Measurements from ENCODE around the gene ACOX1.

ACOX1 gene

GRCh38 chr17:75917141-75917916 lies 61.6 kb downstream of the ACOX1 start:
- H3K9me2 ChIP-seq (replicated peaks; ENCODE audit: control insufficient read depth, low read length), result no peaks in the 10 kb centered on the region
- no peaks in the 10 kb centered on the region for H3K79me2 ChIP-seq (ENCODE audit: control insufficient read depth, low read length)
- no peaks in the 10 kb centered on the region for H3K27me3 ChIP-seq (ENCODE audit: control insufficient read depth, low read length)
- H3K36me3 ChIP-seq (ENCODE audit: control insufficient read depth, low read length), result peaks cover 5% of the 10 kb centered on the region; the same call in 1 of the 2 replicates
- TF ChIP-seq, protein P1, sequence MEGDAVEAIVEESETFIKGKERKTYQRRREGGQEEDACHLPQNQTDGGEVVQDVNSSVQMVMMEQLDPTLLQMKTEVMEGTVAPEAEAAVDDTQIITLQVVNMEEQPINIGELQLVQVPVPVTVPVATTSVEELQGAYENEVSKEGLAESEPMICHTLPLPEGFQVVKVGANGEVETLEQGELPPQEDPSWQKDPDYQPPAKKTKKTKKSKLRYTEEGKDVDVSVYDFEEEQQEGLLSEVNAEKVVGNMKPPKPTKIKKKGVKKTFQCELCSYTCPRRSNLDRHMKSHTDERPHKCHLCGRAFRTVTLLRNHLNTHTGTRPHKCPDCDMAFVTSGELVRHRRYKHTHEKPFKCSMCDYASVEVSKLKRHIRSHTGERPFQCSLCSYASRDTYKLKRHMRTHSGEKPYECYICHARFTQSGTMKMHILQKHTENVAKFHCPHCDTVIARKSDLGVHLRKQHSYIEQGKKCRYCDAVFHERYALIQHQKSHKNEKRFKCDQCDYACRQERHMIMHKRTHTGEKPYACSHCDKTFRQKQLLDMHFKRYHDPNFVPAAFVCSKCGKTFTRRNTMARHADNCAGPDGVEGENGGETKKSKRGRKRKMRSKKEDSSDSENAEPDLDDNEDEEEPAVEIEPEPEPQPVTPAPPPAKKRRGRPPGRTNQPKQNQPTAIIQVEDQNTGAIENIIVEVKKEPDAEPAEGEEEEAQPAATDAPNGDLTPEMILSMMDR (IDR thresholded peaks at IDR 0.05; ENCODE audit: low read depth, low read length, poor library complexity, severe bottlenecking), result no peak
- no peak for TF ChIP-seq EZH2phosphoT487 (IDR thresholded peaks at IDR 0.05; ENCODE audit: borderline replicate concordance, low read length)
- no peak overlapping the region for H3K27ac ChIP-seq (ENCODE audit: low read depth, low read length)
- no peak overlapping the region for H3K4me3 ChIP-seq (ENCODE audit: low read length)
- no peaks in the 10 kb centered on the region for H4K20me1 ChIP-seq (ENCODE audit: control insufficient read depth, insufficient read depth, low read depth, low read length)
- H3K9me3 ChIP-seq (ENCODE audit: control insufficient read depth, insufficient read depth, low read length), result no peaks in the 10 kb centered on the region
- no peak overlapping the region for H3K4me2 ChIP-seq (ENCODE audit: low read length)
- no peaks in the 10 kb centered on the region for H3F3A ChIP-seq (ENCODE audit: control insufficient read depth, insufficient read depth)
- H3K4me1 ChIP-seq (ENCODE audit: control insufficient read depth, low read length), result no peaks in the 10 kb centered on the region

GRCh38 chr17:75915268-75915667 lies 63.7 kb downstream of the ACOX1 start:
- Histone ChIP-seq H3K27ac (ENCODE audit: low read depth, low read length) (no peak overlapping the region), H3K4me3 (ENCODE audit: low read length) (no peak overlapping the region), H3K4me1 (ENCODE audit: control insufficient read depth, low read length) (no peaks in the 10 kb centered on the region)

GRCh38 chr17:75914643-75915267 lies 64.2 kb downstream of the ACOX1 start:
- no peaks in the 10 kb centered on the region for H3K4me1 ChIP-seq (ENCODE audit: control insufficient read depth, low read length)
- no peaks in the 10 kb centered on the region for H3K27me3 ChIP-seq (ENCODE audit: control insufficient read depth, low read length)
- no peak overlapping the region for H3K4me2 ChIP-seq (ENCODE audit: low read length)
- H3K9me3 ChIP-seq (ENCODE audit: control insufficient read depth, insufficient read depth, low read length), result no peaks in the 10 kb centered on the region
- H3K27ac ChIP-seq (ENCODE audit: low read depth, low read length), result no peak overlapping the region
- no peaks in the 10 kb centered on the region for H4K20me1 ChIP-seq (ENCODE audit: control insufficient read depth, insufficient read depth, low read depth, low read length)
- TF ChIP-seq, protein P1 (IDR thresholded peaks at IDR 0.05; ENCODE audit: low read depth, low read length, poor library complexity, severe bottlenecking), result no peak
- no peak for TF ChIP-seq EZH2phosphoT487 (IDR thresholded peaks at IDR 0.05; ENCODE audit: borderline replicate concordance, low read length)
- H3K79me2 ChIP-seq (ENCODE audit: control insufficient read depth, low read length), result no peaks in the 10 kb centered on the region
- no peaks in the 10 kb centered on the region for H3F3A ChIP-seq (ENCODE audit: control insufficient read depth, insufficient read depth)
- H3K9me2 ChIP-seq (replicated peaks; ENCODE audit: control insufficient read depth, low read length), result no peaks in the 10 kb centered on the region
- peaks cover 8% of the 10 kb centered on the region; the same call in 1 of the 2 replicates for H3K36me3 ChIP-seq (ENCODE audit: control insufficient read depth, low read length)
- H3K4me3 ChIP-seq (ENCODE audit: low read length), result no peak overlapping the region

More at GRCh38 chr17:75915268-75915667, 63.7 kb downstream of the ACOX1 start:
- H3F3A ChIP-seq (ENCODE audit: control insufficient read depth, insufficient read depth), result no peaks in the 10 kb centered on the region
- no peak overlapping the region for H3K4me2 ChIP-seq (ENCODE audit: low read length)
- TF ChIP-seq, protein P1 (IDR thresholded peaks at IDR 0.05; ENCODE audit: low read depth, low read length, poor library complexity, severe bottlenecking), result no peak
- H3K36me3 ChIP-seq (ENCODE audit: control insufficient read depth, low read length), result peaks cover 8% of the 10 kb centered on the region; the same call in 1 of the 2 replicates
- H3K9me2 ChIP-seq (replicated peaks; ENCODE audit: control insufficient read depth, low read length), result no peaks in the 10 kb centered on the region
- no peaks in the 10 kb centered on the region for H3K27me3 ChIP-seq (ENCODE audit: control insufficient read depth, low read length)
- H3K79me2 ChIP-seq (ENCODE audit: control insufficient read depth, low read length), result no peaks in the 10 kb centered on the region
- no peaks in the 10 kb centered on the region for H3K9me3 ChIP-seq (ENCODE audit: control insufficient read depth, insufficient read depth, low read length)
- H4K20me1 ChIP-seq (ENCODE audit: control insufficient read depth, insufficient read depth, low read depth, low read length), result no peaks in the 10 kb centered on the region
